Endothelial cell of umbilical vein (primary cell): ENCODE results near the gene SPECC1L. TPM values are rescaled to one million over a fixed set of nuclear protein-coding genes. Genes with fewer than 3 reads are reported as not detected.
A peak's percentile ranks its signal among the peaks of the same experiment; 100 is the strongest.

Experiments
- BruUV-seq: library from RNA; stranded (reverse); fragments of 400-500 nt; replicated peaks from 2 replicates; lab custom pipeline; 2021; lab: Mats Ljungman, UMichigan
- CTCF ChIA-PET: fragments of 300-600, 350-600 bp; sonication (Branson Sonifier 250); formaldehyde crosslinking; loops from one replicate; lab custom pipeline; 2021; ENCODE audit warnings: antibody characterized with exemption, inconsistent platforms; lab: Charles Lee
- POLR2A ChIA-PET: fragments of 300-600, 350-600 bp; sonication (Branson Sonifier 250); formaldehyde crosslinking; loops from one replicate; lab custom pipeline; 2021; ENCODE audit warnings: antibody characterized with exemption, inconsistent platforms; lab: Charles Lee
- DNase-seq: peaks from one replicate; pipeline ENCODE4 v3.0.0-alpha.2; 2011; ENCODE audit warnings: low read depth, low spot score
- FAIRE-seq: peaks from 2 replicates; lab custom pipeline; 2011; peaks lifted over from hg19 to GRCh38; lab: Jason Lieb, UNC
- H2AFZ ChIP-seq: 2 replicates; pipeline ENCODE4 v1.6.0; 2012; ENCODE audit warnings: low read depth, low read length, control low read depth, inconsistent platforms
- H3K27ac ChIP-seq: 2 replicates; pipeline ENCODE4 v1.5.1; 2011; ENCODE audit warnings: low read depth, mild to moderate bottlenecking, control low read depth, low read length, moderate library complexity; ENCODE audit not compliant: insufficient read depth
- H3K27me3 ChIP-seq, 2 experiments: 2 replicates each; pipeline versions ENCODE4 v1.6.0 to v1.6.1; 2011; ENCODE audit warnings: low read length in 2 of 2, mixed read lengths in 1 of 2; ENCODE audit not compliant: control insufficient read depth in 2 of 2, insufficient read depth in 2 of 2
- H3K36me3 ChIP-seq, 2 experiments: 2 replicates in 1 of 2; 3 replicates in 1 of 2; pipeline ENCODE4 v1.5.1; 2011; ENCODE audit warnings: low read length in 2 of 2, mild to moderate bottlenecking in 1 of 2, moderate library complexity in 1 of 2; ENCODE audit not compliant: control insufficient read depth in 2 of 2, insufficient read depth in 2 of 2; ENCODE audit errors: extremely low read depth in 1 of 2
- H3K4me1 ChIP-seq: 3 replicates; pipeline ENCODE4 v1.5.1; 2011; ENCODE audit warnings: mild to moderate bottlenecking, low read length; ENCODE audit not compliant: control insufficient read depth, insufficient read depth; ENCODE audit errors: extremely low read depth
- H3K4me2 ChIP-seq: 2 replicates; pipeline ENCODE4 v1.6.1; 2011; ENCODE audit warnings: low read length, control low read depth, mixed read lengths; ENCODE audit not compliant: insufficient read depth
- H3K4me3 ChIP-seq, 3 experiments: fragments of 200-600 bp in 1 of 3; sonication (generic), shearing (Covaris generic) in 1 of 3; replicated peaks in 1 of 3; 2 replicates each; pipeline ENCODE4 v1.5.1; 2011 to 2016; ENCODE audit warnings: control low read depth in 3 of 3, low read length in 3 of 3, mild to moderate bottlenecking in 2 of 3, inconsistent platforms in 1 of 3, low read depth in 1 of 3, moderate library complexity in 1 of 3; ENCODE audit not compliant: insufficient read depth in 1 of 3
- H3K79me2 ChIP-seq: 2 replicates; pipeline ENCODE4 v1.6.0; 2012; ENCODE audit warnings: low read length, inconsistent platforms; ENCODE audit not compliant: control insufficient read depth, insufficient read depth
- H3K9ac ChIP-seq: replicated peaks from 2 replicates; pipeline ENCODE3; 2011; ENCODE audit warnings: low read length, control low read depth; ENCODE audit not compliant: insufficient read depth; ENCODE audit errors: extremely low read depth
- H3K9me1 ChIP-seq: replicated peaks from 3 replicates; pipeline ENCODE4 v1.6.0; 2011; ENCODE audit warnings: mild to moderate bottlenecking, low read length; ENCODE audit not compliant: control insufficient read depth, insufficient read depth; ENCODE audit errors: extremely low read depth
- H3K9me3 ChIP-seq: replicated peaks from 2 replicates; pipeline ENCODE4 v1.5.1; 2012; ENCODE audit warnings: low read length, inconsistent platforms; ENCODE audit not compliant: control insufficient read depth, insufficient read depth
- H4K20me1 ChIP-seq: replicated peaks from 2 replicates; pipeline ENCODE3; 2011; ENCODE audit warnings: mild to moderate bottlenecking, low read length; ENCODE audit not compliant: control insufficient read depth, insufficient read depth; ENCODE audit errors: extremely low read depth
- CTCF ChIP-seq, 2 donors: IDR thresholded peaks; 1 replicate in 1 of 2; 2 replicates in 1 of 2; pipeline ENCODE4 v1.5.1; 2011; ENCODE audit warnings: low read length in 2 of 2, mild to moderate bottlenecking in 2 of 2, moderate library complexity in 2 of 2, control low read depth in 1 of 2, inconsistent platforms in 1 of 2, low read depth in 1 of 2; ENCODE audit not compliant: insufficient read depth in 1 of 2; ENCODE audit errors: extremely low read depth in 1 of 2
- EZH2 ChIP-seq: IDR thresholded peaks from 2 replicates; pipeline ENCODE4 v1.6.1; 2012; ENCODE audit warnings: borderline replicate concordance, low read depth, mild to moderate bottlenecking, moderate library complexity, low read length, inconsistent platforms; ENCODE audit not compliant: severe bottlenecking
- GATA2 ChIP-seq: IDR thresholded peaks from 2 replicates; pipeline ENCODE4 v1.7.0; 2011; ENCODE audit warnings: low read depth, mild to moderate bottlenecking, moderate library complexity, mixed read lengths, low read length; ENCODE audit not compliant: insufficient read length, insufficient read depth
- MAX ChIP-seq: IDR thresholded peaks from 2 replicates; pipeline ENCODE4 v1.6.1; 2011; ENCODE audit not compliant: insufficient read depth, insufficient read length
- MYC ChIP-seq: IDR thresholded peaks from one replicate; pipeline ENCODE4 v1.6.1; 2011; ENCODE audit warnings: mild to moderate bottlenecking, low read depth, low read length
- dilution Hi-C: fragments of 300-500 bp; cut with MboI; formaldehyde crosslinking; loops from one replicate; pipeline ENCODE4 v1.15.0; 2019; ENCODE audit warnings: low sequenced_read_pairs; ENCODE audit not compliant: extremely low pct_ligation_motif_present
- intact Hi-C: fragments of 100-400 bp; cut with micrococcal nuclease; formaldehyde crosslinking; loops from one replicate; pipeline ENCODE4 v1.10.0; 2022
- polyA plus RNA-seq, 4 experiments: library from polyadenylated mRNA; depleted of rRNA in 3 of 4; stranded (reverse) in 3 of 4; unstranded in 1 of 4; fragments of >200 nt; gene quantifications; 2 replicates each; pipeline versions ENCODE4 v1.2.1 to v1.2.3, GENCODE V29; 2011 to 2012; ENCODE audit warnings: missing spikeins in 1 of 4
- total RNA-seq: library from RNA; stranded (reverse); gene quantifications from 2 replicates; pipeline ENCODE4 v1.2.3, GENCODE V29; 2021

The SPECC1L gene
- total and polyA plus RNA-seq, 2 donors (not counting 3 experiments of a cell fraction or from before 2014, with no cell fraction given), result 22.8 to 79.3 TPM

- peak; percentile 15 for FAIRE-seq
- intact Hi-C loops, result no loop called here
Observed at GRCh38 chr22:24419475-24419850, 148.8 kb downstream of the SPECC1L start.

More at GRCh38 chr22:24419475-24419850, 148.8 kb downstream of the SPECC1L start:
- Histone ChIP-seq H3K9me3 (no peaks in the 10 kb centered on the region), H3K9me1 (no peaks in the 10 kb centered on the region), H3K27me3 (no peaks in the 10 kb centered on the region), H3K9ac (no peak overlapping the region), H3K36me3 (peaks cover 0 to 13% of the 10 kb centered on the region in 2 experiments), H4K20me1 (no peaks in the 10 kb centered on the region), H3K79me2 (no peaks in the 10 kb centered on the region), H3K4me3 (no peak overlapping the region), H3K4me1 (peaks cover 32% of the 10 kb centered on the region), H2AFZ (no peak overlapping the region), H3K27ac (peak overlapping the region; percentile 79), H3K4me2 (no peak overlapping the region)
- CTCF ChIA-PET, result interaction anchor here (1.2 to 1.9 kb wide), 6 partner anchors 10 to 106 kb away, joined by 3 to 11 read pairs (median 6); no protein-coding TSS in a partner anchor
- POLR2A ChIA-PET, result no interaction called here
- no TSS peak for BruUV-seq
- TF ChIP-seq MAX (no peak), CTCF (IDR thresholded peaks at IDR 0.05; ENCODE audit: extremely low read depth in 1 of 2, insufficient read depth in 1 of 2, low read depth in 1 of 2, low read length in 2 of 2) (no peak), GATA2 (no peak), MYC (no peak), EZH2 (no peak)
- dilution Hi-C loops, result no loop called here
- DNase-seq, result no peak
